ENCODE data around the gene MTMR10.

MTMR10 gene, protein sequence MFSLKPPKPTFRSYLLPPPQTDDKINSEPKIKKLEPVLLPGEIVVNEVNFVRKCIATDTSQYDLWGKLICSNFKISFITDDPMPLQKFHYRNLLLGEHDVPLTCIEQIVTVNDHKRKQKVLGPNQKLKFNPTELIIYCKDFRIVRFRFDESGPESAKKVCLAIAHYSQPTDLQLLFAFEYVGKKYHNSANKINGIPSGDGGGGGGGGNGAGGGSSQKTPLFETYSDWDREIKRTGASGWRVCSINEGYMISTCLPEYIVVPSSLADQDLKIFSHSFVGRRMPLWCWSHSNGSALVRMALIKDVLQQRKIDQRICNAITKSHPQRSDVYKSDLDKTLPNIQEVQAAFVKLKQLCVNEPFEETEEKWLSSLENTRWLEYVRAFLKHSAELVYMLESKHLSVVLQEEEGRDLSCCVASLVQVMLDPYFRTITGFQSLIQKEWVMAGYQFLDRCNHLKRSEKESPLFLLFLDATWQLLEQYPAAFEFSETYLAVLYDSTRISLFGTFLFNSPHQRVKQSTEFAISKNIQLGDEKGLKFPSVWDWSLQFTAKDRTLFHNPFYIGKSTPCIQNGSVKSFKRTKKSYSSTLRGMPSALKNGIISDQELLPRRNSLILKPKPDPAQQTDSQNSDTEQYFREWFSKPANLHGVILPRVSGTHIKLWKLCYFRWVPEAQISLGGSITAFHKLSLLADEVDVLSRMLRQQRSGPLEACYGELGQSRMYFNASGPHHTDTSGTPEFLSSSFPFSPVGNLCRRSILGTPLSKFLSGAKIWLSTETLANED

DNA sequence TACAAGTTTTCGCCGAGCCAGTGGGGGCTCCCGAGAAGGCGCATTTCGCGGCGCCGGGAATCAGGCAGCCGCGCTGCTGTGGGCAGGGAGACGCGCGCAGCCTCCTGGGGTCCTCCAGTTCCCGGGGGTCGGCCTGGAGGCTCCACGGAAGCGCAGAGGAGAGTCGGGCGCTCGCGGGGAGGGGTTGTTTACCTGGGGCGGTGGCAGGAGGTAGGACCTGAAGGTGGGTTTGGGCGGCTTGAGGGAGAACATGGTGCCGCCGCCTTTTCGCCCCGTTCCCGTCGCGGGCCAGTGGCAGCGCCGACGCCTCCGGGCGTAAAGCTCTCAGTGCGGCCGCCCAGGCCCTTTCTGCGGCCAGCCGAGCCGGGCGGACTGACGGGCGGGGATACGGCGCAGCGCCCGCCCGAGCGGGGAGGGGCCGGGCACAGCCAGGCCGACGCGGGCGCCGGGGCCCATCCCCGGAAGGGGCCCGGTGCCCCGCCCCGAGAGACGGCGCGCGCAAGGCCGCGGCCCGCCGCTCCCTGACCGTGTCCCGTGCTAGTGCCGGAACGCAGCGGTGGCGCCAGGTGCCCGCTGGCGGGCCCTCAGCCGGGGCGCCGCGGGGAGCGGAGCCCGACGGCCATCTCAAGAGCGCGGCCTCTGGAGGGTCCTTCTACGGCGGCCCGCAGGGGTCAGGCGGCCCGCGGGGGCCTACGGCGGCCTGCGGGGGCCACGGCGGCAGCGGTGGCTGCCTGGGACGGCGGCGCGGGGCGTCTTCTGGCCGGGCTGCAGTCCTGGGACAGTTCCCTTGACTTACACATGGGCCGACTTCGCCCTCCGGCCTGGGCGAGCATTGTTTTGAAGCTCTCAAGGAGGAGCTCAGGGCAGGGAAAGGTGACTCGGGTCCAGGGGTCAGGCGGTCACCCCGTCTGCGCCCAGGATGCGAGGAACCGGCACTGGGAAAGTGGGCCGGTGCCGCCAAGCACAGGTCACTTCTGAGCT is at the start of gene MTMR10:
Gene MTMR10, minus strand, starts transcription at position 374 of the 981 bp plus-strand sequence. Its CDS starts 122 bp downstream, at position 252.
- DNase-seq (ENCODE audit: low read depth, low spot score), result peak; percentile 69
- TF ChIP-seq, protein P1, sequence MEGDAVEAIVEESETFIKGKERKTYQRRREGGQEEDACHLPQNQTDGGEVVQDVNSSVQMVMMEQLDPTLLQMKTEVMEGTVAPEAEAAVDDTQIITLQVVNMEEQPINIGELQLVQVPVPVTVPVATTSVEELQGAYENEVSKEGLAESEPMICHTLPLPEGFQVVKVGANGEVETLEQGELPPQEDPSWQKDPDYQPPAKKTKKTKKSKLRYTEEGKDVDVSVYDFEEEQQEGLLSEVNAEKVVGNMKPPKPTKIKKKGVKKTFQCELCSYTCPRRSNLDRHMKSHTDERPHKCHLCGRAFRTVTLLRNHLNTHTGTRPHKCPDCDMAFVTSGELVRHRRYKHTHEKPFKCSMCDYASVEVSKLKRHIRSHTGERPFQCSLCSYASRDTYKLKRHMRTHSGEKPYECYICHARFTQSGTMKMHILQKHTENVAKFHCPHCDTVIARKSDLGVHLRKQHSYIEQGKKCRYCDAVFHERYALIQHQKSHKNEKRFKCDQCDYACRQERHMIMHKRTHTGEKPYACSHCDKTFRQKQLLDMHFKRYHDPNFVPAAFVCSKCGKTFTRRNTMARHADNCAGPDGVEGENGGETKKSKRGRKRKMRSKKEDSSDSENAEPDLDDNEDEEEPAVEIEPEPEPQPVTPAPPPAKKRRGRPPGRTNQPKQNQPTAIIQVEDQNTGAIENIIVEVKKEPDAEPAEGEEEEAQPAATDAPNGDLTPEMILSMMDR (IDR thresholded peaks at IDR 0.05; ENCODE audit: low read depth, low read length), result no peak
- in situ Hi-C loops (cut with HindIII; ENCODE audit: low sequenced_read_pairs), result no loop called here
- H3K4me3 ChIP-seq (ENCODE audit: low read depth, low read length), result peak within 1 kb of the TSS; percentile 91

DNA sequence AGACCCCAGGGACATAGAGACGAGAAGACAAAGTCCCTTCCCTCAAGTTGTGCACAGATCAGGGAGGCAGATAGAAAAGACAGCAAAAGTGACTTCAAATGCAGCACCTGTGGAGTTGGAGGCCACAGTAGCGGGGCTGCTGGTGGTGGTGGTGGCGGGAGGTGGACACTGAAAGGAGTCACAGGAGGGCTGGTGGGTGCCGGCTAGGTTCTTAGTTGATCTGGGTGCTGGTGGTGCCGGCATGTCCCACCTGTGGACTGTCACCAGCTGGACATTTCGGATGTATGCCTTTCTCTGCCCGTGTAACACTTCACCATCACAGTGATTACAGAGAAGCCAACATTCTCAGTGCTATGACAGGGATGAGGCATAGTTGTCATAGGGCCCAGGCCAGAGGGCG is 49.2 kb upstream of the MTMR10 start:
- TF ChIP-seq, protein P1 (IDR thresholded peaks at IDR 0.05; ENCODE audit: low read depth, low read length), result no peak
- no peak overlapping the region for H3K4me3 ChIP-seq (ENCODE audit: low read depth, low read length)
- in situ Hi-C loops (cut with HindIII; ENCODE audit: low sequenced_read_pairs), result no loop called here
- DNase-seq (ENCODE audit: low read depth, low spot score), result no peak

DNA sequence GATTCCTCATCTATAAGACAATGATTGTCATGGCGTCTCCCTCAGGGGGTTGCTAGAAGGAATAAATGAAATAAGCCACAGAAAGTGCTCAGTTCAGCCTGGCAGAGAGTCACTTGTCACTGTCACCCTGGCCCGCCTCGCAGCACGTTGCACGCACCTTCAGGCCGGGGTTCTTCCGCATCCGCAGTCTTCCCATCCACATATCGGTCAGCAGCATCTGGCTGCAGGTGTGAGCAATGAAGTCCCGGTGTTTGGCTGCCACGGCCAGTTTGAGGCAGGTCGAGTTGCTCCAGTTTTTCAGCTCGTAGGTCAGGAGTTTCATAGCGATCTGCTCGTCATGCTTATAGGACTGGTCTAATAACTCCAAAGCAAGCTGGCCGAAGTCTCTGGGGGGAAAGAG is 48.5 kb upstream of the MTMR10 start:
- DNase-seq (ENCODE audit: low read depth, low spot score), result no peak
- in situ Hi-C loops (cut with HindIII; ENCODE audit: low sequenced_read_pairs), result no loop called here
- no peak overlapping the region for H3K4me3 ChIP-seq (ENCODE audit: low read depth, low read length)
- TF ChIP-seq, protein P1 (IDR thresholded peaks at IDR 0.05; ENCODE audit: low read depth, low read length), result no peak

DNA sequence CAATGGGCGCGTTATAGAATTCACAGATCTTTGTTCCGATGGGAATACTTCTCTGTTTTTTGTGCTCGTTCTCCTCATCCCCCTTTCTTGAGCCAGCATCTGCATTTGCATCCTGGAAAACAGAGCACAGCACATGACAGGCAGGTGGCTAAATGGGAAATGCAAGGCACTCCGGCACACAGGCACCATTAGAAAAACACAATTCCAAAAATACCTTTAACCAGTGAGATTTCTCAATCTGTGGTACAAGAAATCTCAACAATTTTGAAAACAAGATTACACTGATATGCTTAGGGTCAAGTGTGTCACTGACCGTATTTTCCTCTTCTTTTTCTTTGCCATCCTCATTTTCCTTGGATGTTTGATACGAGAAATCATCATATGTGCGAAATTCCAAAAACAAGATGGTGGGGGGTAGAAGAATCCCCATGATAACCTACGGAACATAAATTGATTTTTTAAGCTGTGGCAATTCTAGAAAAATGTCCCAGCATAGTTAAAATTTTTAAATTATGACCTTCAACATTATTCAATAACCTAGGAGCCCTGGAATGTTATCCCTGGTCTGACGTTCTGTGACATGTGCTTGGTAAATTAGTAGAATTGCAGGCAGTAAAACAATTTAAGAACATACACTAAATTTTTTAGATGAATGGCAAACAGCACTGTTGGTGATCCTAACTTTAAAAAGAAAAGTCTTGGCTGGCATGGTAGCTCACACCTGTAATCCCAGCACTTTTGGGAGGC is 46.5 kb upstream of the MTMR10 start:
- in situ Hi-C loops (cut with HindIII; ENCODE audit: low sequenced_read_pairs), result no loop called here
- H3K4me3 ChIP-seq (ENCODE audit: low read depth, low read length), result no peak overlapping the region
- TF ChIP-seq, protein P1 (IDR thresholded peaks at IDR 0.05; ENCODE audit: low read depth, low read length), result no peak
- DNase-seq (ENCODE audit: low read depth, low spot score), result no peak

DNA sequence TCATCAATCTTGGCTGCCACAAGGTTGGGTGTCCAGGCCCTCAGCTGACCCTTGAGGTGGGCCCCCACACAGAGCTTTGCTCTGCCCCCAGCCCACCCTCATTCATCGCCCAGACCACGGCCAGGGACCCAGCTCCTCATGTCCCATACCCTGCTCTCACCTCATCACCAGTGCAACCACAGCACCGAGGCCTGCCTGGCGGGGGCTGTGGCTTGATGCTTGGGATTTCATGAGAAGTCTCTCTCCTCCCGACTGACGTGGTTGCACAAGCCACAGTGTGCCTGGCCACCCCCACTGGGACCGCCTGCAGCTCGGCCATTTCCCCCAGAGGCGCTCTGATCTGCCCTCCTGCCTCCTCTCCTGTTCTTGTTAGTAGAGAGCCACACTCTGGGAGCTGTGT is 45.4 kb upstream of the MTMR10 start:
- TF ChIP-seq, protein P1 (IDR thresholded peaks at IDR 0.05; ENCODE audit: low read depth, low read length), result no peak
- in situ Hi-C loops (cut with HindIII; ENCODE audit: low sequenced_read_pairs), result no loop called here
- no peak for DNase-seq (ENCODE audit: low read depth, low spot score)
- no peak overlapping the region for H3K4me3 ChIP-seq (ENCODE audit: low read depth, low read length)
